ENCODE measurements around the gene GATA1.

Gene GATA1

GRCh38 chrX:48785540-48786214, 713 bp upstream of the GATA1 start:
- no peak for DNase-seq

- DNase-seq, result no peak
Measured at GRCh38 chrX:48786825-48787504, 575 bp downstream of the GATA1 start.

GRCh38 chrX:48787505-48788443, 1.4 kb downstream of the GATA1 start:
- DNase-seq, result no peak

GRCh38 chrX:48789366-48790220, 3.2 kb downstream of the GATA1 start:
- no peak for DNase-seq

GRCh38 chrX:48790477-48790876, 4.1 kb downstream of the GATA1 start:
- DNase-seq, result no peak

- DNase-seq, result no peak
Measured at GRCh38 chrX:48791063-48791820, 4.9 kb downstream of the GATA1 start.

GRCh38 chrX:48792219-48792618, 5.8 kb downstream of the GATA1 start:
- no peak for DNase-seq

GRCh38 chrX:48793935-48794334, 7.5 kb downstream of the GATA1 start:
- no peak for DNase-seq

- DNase-seq, result no peak
Measured at GRCh38 chrX:48794340-48794910, 8.0 kb downstream of the GATA1 start.

GRCh38 chrX:48794911-48795515, 8.6 kb downstream of the GATA1 start:
- DNase-seq, result no peak

- DNase-seq, result no peak
Measured at GRCh38 chrX:48798318-48798717, 11.9 kb downstream of the GATA1 start.

GRCh38 chrX:48800574-48801279, 14.3 kb downstream of the GATA1 start:
- DNase-seq, result no peak

- DNase-seq, result peak; percentile 87
Measured at GRCh38 chrX:48801280-48802088, 15.1 kb downstream of the GATA1 start, which contains the start of gene HDAC6. Gene HDAC6, plus strand, starts transcription at chrX:48802067. Its CDS starts 626 bp downstream, at chrX:48802693.

- peak; percentile 56 for DNase-seq
Measured at GRCh38 chrX:48802089-48802904, 15.9 kb downstream of the GATA1 start.

- DNase-seq, result no peak
Measured at GRCh38 chrX:48802905-48803200, 16.5 kb downstream of the GATA1 start.

- no peak for DNase-seq
Measured at GRCh38 chrX:48806081-48806480, 19.7 kb downstream of the GATA1 start.

GRCh38 chrX:48813644-48814043, 27.3 kb downstream of the GATA1 start:
- no peak for DNase-seq

GRCh38 chrX:48814722-48815121, 28.3 kb downstream of the GATA1 start:
- DNase-seq, result no peak

- DNase-seq, result no peak
Measured at GRCh38 chrX:48815266-48815665, 28.9 kb downstream of the GATA1 start.

All from stimulated activated CD4-positive, alpha-beta T cell treated with anti-CD3 and anti-CD28 coated beads, Interleukin-12 subunit alpha, Interleukin-12 subunit beta, amount 100 ng/mL, for 4 hours (primary cell).